T-helper 2 cell treated with Interferon-gamma antibody and Interleukin-4, amounts not matched to agents 5 μg/mL and 100 μg/mL, for 36 hours (primary cell): ENCODE data around the gene TFF2.

Source experiments
- DNase-seq: peaks from one replicate; pipeline ENCODE4 v3.0.0; 2021; ENCODE audit warnings: low spot score
- H3K27ac Mint-ChIP-seq: one replicate; pipeline ENCODE4 v1.8.0; 2021; ENCODE audit warnings: mild to moderate bottlenecking, mixed read lengths
- H3K27me3 Mint-ChIP-seq: one replicate; pipeline ENCODE4 v1.8.0; 2021; ENCODE audit warnings: low read depth, mixed read lengths
- H3K36me3 Mint-ChIP-seq: one replicate; pipeline ENCODE4 v1.8.0; 2021; ENCODE audit warnings: low read depth, mixed read lengths
- H3K4me1 Mint-ChIP-seq: one replicate; pipeline ENCODE4 v1.8.0; 2021; ENCODE audit warnings: low read depth, mixed read lengths
- H3K4me3 Mint-ChIP-seq: one replicate; pipeline ENCODE4 v1.8.0; 2022; ENCODE audit warnings: mild to moderate bottlenecking, moderate library complexity, mixed read lengths
- H3K9me3 Mint-ChIP-seq: one replicate; pipeline ENCODE4 v1.8.0; 2021; ENCODE audit warnings: mixed read lengths

The TFF2 gene

DNA sequence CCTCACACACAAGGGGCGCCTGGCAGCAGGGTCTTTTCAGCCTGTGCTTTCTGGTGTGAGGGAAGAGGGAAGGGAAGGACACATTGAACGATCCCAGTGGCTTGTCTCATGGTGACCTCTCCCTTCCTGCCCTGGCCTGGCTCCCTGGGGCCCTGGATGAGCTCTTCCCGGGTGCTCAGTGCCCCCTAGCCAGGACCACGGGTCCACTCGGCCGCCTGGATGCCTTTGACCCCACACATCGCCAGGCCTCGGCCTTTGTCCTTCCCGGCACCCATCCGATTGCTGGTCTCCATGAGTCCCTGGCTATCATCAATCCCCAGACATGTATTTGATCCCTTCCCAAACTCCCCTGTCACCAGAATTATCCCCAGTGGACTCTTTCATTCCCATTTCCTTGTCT, 29.6 kb downstream of the TFF2 start:
- H3K4me3 Mint-ChIP-seq, result no peak overlapping the region

DNA sequence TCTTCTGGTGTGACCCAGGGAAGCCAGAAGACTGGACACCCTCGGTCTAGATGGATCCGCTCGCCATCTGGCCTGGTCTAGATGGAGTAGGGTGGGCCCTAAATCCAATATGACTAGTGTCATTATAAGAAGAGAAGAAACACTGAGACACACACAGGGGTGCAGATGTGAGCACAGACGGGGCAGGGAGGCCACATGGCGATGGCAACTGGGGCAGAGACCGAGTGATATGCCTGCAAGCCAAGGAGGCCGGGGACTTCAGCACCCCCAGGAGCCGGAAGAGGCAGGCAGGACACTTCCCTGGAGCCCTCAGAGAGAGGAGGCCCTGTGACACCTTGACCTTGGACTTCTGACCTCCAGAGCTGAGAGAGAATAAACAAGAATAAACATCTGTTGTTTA, 30.0 kb downstream of the TFF2 start:
- no peaks in the 10 kb centered on the region for H3K9me3 Mint-ChIP-seq
- H3K27ac Mint-ChIP-seq, result no peak overlapping the region
- H3K4me1 Mint-ChIP-seq, result peaks cover 5% of the 10 kb centered on the region
- no peaks in the 10 kb centered on the region for H3K36me3 Mint-ChIP-seq
- H3K27me3 Mint-ChIP-seq, result peaks cover 16% of the 10 kb centered on the region
- DNase-seq, result no peak
- no peak overlapping the region for H3K4me3 Mint-ChIP-seq

More for the DNA sequence above, 29.6 kb downstream of the TFF2 start:
- Mint-ChIP-seq H3K9me3 (no peaks in the 10 kb centered on the region), H3K4me1 (peaks cover 5% of the 10 kb centered on the region), H3K27me3 (peaks cover 18% of the 10 kb centered on the region), H3K27ac (no peak overlapping the region), H3K36me3 (no peaks in the 10 kb centered on the region)
- no peak for DNase-seq

DNA sequence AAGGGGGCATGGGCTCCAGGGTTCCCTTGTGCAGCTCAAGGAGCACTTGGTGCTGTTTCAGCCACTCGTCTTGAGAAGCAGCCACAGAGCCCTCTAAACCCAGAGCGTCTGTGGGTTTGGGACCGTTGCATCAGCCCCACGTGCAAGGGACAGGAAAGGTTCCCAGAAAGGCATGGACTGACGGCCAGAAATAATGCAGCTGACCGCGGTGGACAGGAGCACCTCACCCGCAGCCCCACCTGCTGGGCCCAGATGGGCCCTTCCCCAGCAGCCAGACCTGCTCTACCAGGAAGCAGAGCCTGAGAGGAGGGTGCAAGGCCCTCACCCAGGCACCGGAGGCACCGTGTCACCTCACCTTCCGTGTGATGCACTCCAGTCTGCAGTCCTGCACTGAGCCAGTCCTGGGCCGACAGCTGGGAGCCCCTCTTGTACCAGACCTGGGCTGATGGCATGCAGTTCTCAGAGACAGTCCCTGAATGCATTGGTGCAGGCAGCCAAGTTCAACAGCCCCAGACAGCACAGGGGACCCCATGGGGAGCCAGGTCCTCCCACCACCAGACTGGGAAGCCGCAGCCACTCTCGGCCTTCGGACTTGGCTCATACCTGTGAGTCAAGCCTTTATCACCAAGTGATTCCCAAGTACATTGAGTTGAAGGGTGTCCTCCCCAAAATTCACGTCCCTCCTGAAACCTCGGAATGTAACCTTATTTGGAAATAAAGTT, 30.8 kb downstream of the TFF2 start:
- DNase-seq, result no peak
- Mint-ChIP-seq H3K4me3 (no peak overlapping the region), H3K27me3 (peaks cover 10% of the 10 kb centered on the region), H3K4me1 (peaks cover 5% of the 10 kb centered on the region), H3K36me3 (no peaks in the 10 kb centered on the region), H3K27ac (no peak overlapping the region), H3K9me3 (no peaks in the 10 kb centered on the region)

DNA sequence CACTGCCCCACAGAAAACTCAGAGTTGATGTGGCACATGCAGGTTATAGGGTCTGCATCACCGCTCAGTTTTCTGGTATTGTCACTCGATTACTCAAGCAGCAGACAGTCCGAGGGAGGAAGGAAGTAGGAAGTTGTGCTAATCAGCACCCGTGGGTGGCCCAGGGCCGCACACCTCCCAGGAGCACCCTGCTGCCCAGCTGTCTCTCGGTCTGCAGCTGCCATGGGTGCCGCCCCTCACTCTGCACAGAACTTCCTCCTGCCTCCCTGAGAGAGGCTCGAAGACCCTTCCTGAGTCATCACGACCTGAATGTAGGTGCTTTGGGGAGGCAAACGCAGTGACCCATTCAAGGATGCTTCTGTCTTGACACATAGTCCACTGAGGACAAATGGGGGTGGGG, 31.4 kb downstream of the TFF2 start:
- no peak for DNase-seq
- Mint-ChIP-seq H3K27ac (no peak overlapping the region), H3K36me3 (no peaks in the 10 kb centered on the region), H3K4me1 (peaks cover 5% of the 10 kb centered on the region), H3K27me3 (peaks cover 4% of the 10 kb centered on the region), H3K4me3 (no peak overlapping the region), H3K9me3 (no peaks in the 10 kb centered on the region)

DNA sequence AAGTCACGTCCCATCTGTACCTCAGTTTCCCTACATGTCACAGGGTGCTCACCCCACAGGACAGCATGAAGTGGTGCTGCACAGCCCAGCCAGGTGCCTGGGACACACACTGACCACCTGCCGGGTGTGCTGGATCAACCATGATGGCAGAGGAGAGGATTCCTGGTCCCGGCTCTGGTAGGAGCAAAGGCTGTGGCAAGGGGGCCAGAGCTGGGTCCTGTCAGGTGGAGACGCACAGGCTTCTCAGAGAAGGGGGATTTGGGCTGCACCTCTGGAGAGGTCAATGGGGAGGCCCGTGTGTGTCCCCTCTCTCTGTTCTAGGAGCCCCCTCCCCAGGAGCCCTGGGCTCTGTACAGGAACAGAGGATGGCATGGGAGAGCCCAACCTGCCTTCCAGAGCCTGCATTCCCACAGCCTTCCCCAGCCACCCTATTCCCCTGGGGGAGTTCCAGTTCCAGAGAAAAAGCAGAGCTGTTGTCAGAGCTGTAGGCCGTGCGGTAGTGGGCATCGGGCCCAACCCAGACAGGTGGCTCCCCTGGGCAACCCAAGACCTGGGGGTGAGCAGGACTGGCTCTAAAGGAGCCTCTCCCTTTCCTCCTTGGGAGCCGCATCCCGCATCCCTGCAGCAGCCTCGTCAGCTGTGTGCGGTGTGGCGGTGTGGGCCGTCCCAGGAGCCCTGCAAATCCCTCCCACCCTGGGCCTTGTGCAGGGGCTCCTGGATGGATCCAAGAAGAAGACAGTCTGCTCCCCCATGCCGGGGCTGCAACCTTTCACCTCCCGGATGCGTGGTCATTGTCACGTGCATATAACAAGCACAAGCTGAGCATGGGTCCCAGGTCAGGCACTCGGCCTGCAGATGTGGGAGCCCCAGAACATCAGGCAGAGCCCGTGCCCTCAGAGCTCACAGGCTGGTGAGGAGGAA, 32.7 kb downstream of the TFF2 start:
- Mint-ChIP-seq H3K36me3 (no peaks in the 10 kb centered on the region), H3K4me1 (peaks cover 5% of the 10 kb centered on the region), H3K27me3 (no peaks in the 10 kb centered on the region), H3K4me3 (no peak overlapping the region), H3K9me3 (no peaks in the 10 kb centered on the region), H3K27ac (no peak overlapping the region)
- DNase-seq, result no peak

DNA sequence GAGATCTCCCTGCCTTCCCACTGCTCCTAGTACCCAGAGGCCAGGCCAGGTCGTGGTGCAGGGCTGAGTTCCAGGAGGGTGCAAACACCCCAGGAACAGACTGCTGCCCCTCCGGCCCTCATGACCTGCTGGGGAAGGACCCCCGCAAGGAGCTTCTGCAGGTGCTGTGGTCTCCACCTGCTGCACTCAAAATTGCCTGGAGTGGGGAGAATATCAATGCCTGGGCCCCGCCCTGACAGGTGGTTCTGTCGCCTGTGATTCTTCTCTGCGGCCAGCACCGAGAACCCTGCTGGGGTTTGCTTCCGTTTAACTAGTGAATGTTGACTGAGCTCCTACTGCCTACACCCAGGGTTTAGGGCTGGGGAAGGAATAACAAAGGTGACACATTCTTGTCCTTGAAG, 33.5 kb downstream of the TFF2 start:
- DNase-seq, result no peak
- Mint-ChIP-seq H3K4me1 (peaks cover 5% of the 10 kb centered on the region), H3K27me3 (no peaks in the 10 kb centered on the region), H3K4me3 (no peak overlapping the region), H3K36me3 (no peaks in the 10 kb centered on the region), H3K9me3 (no peaks in the 10 kb centered on the region), H3K27ac (no peak overlapping the region)

DNA sequence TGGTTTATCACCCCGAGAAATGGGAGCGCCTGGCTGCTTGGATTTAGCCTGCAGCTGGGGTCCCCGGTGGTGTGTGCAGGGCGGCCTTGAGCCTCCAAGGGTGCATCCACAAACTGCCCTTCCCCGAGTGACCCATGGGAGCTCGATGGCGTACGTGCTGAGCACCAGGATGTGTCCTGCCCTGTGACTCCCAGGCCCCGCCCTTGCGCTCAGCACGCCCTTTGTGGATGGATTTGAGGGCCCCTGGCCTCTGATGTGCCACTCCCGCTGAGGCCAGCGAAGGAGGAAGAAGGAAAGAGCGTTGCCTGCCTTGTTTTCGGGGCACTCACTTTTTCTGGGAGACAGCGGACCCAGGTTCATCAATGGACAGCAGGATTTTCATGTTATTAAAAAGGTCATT, 33.9 kb downstream of the TFF2 start:
- H3K36me3 Mint-ChIP-seq, result no peaks in the 10 kb centered on the region
- no peaks in the 10 kb centered on the region for H3K27me3 Mint-ChIP-seq
- H3K4me1 Mint-ChIP-seq, result peaks cover 5% of the 10 kb centered on the region
- H3K4me3 Mint-ChIP-seq, result no peak overlapping the region
- no peaks in the 10 kb centered on the region for H3K9me3 Mint-ChIP-seq
- no peak overlapping the region for H3K27ac Mint-ChIP-seq
- no peak for DNase-seq

DNA sequence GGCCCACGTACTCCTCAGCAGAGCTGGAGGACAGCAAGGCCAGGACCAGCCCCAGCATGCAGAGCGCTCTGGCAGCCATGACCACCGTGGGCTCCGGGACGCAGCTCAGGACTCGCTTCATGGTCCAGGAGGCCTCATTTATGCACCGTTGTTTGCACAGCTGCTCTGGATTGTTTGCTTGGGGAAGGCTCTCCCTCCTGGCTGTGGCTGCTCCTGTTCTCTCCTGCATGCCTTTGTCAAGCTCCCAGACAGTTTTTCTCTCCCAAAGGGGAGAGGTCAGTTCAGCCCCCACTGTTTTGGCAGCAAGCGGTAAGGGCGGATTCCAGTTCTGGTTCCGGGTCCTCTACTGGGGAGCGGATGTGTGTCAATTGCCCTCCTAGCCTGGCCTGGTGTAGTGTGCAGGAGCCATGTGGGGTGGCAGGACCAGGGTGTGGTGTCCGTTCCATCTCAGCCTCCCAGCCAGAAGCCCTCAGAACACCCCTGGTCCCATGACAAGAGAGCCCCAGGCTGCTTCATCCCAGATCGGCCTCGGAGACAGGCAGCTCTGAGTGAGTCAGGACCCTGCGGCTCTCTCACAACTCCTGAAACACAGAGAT, 35.4 kb downstream of the TFF2 start, which contains the start of gene TFF3:
TFF3 (minus strand) TSS at position 114 of the 596 bp plus-strand sequence; CDS start at position 79, 35 bp downstream.
- no peaks in the 10 kb centered on the region for H3K9me3 Mint-ChIP-seq
- peaks cover 5% of the 10 kb centered on the region for H3K4me1 Mint-ChIP-seq
- no peak within 1 kb of the TSS for H3K4me3 Mint-ChIP-seq
- H3K36me3 Mint-ChIP-seq, result no peaks in the 10 kb centered on the region
- DNase-seq, result no peak
- H3K27me3 Mint-ChIP-seq, result no peaks in the 10 kb centered on the region
- H3K27ac Mint-ChIP-seq, result no peak within 1 kb of the TSS

DNA sequence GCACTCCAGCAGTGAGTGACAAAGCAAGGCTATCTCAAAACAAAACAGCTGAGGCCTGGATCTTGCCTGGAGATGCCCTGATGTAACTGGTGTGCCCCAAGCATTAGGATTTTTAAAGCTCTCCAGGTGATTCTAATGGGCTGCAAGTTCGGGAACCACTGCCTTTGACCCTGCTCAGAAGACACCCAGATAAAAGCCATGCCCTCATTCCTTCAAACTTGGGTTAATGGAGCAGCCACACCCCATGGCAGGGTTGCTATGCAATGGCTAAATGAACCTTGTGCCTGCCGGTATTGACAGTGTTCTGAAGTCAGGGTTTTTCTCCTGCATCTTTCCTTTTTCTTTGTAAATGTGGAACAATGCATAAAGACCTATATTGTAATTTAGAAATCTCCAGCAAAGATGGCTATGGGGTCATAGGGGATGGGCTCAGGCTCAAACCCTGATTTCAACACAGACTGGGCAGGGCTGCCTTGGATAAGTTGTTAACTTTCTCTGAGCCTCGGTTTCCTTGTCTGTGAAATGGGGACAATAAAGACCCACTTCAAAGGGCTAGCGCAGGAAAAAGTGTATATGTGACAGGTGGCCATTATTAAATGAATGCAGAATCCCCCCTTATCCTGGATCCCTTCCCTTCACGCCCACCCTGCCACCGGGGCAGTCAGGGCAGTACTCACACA, 36.0 kb downstream of the TFF2 start:
- H3K27me3 Mint-ChIP-seq, result no peaks in the 10 kb centered on the region
- no peak for DNase-seq
- no peaks in the 10 kb centered on the region for H3K36me3 Mint-ChIP-seq
- H3K4me1 Mint-ChIP-seq, result peaks cover 6% of the 10 kb centered on the region
- no peaks in the 10 kb centered on the region for H3K9me3 Mint-ChIP-seq
- no peak overlapping the region for H3K27ac Mint-ChIP-seq
- H3K4me3 Mint-ChIP-seq, result no peak overlapping the region

DNA sequence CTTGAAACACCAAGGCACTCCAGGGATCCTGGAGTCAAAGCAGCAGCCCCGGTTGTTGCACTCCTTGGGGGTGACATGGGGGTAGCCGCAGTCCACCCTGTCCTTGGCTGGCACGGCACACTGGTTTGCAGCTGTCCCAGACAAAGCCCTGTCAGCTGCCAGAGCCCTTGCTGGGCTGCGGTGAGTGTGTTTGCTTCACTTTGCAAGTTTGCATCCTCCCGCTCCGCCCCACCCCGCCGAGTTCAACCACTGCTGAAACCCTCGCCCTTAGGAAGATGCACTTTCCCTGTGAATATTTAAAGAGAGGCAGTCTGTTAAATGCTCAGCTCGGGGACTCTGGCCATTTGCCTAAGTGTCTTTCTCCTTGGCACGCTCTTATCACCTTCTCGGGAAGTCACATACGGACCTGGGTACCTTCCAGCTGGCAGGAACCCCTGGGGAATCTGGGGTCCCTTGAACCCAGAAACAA, 37.3 kb downstream of the TFF2 start:
- H3K9me3 Mint-ChIP-seq, result no peaks in the 10 kb centered on the region
- no peaks in the 10 kb centered on the region for H3K27me3 Mint-ChIP-seq
- H3K4me1 Mint-ChIP-seq, result peaks cover 7% of the 10 kb centered on the region
- no peaks in the 10 kb centered on the region for H3K36me3 Mint-ChIP-seq
- H3K4me3 Mint-ChIP-seq, result no peak overlapping the region
- no peak overlapping the region for H3K27ac Mint-ChIP-seq
- DNase-seq, result no peak

DNA sequence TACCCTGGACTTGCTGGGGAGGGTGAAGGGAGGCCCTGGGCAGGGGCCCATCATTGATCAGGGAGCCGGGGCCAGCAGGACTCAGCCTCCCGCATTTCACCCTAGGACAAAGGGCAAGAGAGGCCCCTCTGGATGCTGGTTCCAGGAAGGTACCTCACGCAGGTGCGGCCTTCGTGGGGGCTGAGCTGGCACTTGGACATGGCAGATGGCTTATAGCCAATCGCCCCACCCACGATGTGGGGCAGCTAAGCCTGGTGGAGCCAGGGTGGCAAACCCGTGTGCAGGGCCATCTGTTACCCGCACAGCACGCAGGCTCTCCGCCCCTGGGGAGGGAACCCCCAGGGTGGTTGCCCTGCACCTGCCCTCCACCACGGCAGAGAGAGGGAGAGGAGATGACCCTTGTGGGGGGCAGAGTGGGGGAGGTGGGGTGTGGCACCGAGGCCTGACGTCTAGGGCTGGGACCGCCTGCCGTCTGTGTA, 38.1 kb downstream of the TFF2 start:
- Mint-ChIP-seq H3K27ac (no peak overlapping the region), H3K4me1 (peaks cover 7% of the 10 kb centered on the region), H3K9me3 (no peaks in the 10 kb centered on the region), H3K27me3 (no peaks in the 10 kb centered on the region), H3K36me3 (no peaks in the 10 kb centered on the region), H3K4me3 (no peak overlapping the region)
- no peak for DNase-seq

DNA sequence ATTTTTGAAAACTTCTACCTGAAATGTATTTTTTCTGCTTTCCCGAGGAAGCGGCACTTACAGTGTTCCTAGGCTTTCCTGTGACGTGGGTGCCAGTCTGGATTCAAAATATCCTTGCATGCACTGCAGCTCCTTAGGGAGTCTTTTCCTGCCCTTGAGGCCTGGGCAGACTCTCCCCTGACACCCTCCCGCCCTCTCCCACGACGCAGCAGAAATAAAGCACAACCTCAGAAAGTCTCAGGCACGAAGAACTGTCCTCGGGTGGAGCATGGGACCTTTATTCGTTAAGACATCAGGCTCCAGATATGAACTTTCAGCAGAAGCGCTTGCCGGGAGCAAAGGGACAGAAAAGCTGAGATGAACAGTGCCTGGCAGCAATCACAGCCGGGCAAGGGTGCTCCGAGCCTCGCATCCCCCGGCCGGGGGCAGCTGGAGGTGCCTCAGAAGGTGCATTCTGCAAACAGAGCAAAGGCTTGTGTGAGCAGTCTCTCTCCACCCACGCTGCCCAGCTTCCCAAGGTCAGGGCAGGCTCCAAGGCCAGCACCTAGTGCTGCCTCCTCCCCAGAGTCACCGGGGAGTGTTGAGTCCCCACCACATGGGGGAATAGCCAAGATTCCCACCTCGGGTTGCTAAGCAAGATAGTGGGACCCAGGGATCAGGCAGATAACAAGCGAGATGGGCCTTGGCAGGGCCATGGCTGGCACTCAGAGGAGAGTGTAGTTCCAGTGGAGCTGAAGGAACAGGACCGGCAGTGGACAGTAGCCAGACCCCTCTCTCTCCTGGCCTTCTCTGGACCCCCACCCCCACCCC, 38.8 kb downstream of the TFF2 start:
- Mint-ChIP-seq H3K27me3 (peaks cover under 1% of the 10 kb centered on the region), H3K4me1 (peaks cover 7% of the 10 kb centered on the region), H3K27ac (no peak overlapping the region), H3K4me3 (no peak overlapping the region), H3K9me3 (no peaks in the 10 kb centered on the region), H3K36me3 (no peaks in the 10 kb centered on the region)
- no peak for DNase-seq

DNA sequence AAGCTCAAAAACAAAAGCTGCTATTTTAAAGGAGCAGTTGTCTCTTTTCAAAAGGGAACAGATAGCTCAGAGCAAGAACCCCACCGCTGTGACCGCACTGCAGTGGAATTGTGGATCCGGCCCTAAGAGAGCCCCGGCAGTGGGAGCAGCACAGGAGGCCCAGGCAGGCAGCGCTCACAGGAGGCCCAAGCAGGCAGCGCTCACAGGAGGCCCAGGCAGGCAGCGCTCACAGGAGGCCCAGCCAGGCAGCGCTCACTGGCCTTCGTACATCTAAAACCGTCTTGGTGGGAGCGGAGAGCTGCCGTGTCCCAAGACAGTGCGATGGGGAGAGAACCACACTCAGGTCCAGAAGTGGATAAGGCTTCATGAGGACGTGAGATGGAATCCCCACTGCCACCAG, 39.6 kb downstream of the TFF2 start:
- Mint-ChIP-seq H3K27me3 (peaks cover 5% of the 10 kb centered on the region), H3K36me3 (no peaks in the 10 kb centered on the region), H3K4me1 (peaks cover 7% of the 10 kb centered on the region), H3K9me3 (no peaks in the 10 kb centered on the region), H3K4me3 (no peak overlapping the region), H3K27ac (no peak overlapping the region)
- DNase-seq, result no peak
